B cell (primary cell): ENCODE results near the gene MRPS25.

Experiments used
- EZH2 ChIP-seq: IDR thresholded peaks from 2 replicates; pipeline ENCODE4 v1.6.1; 2012; ENCODE audit warnings: borderline replicate concordance, low read depth, mild to moderate bottlenecking, moderate library complexity, low read length; ENCODE audit not compliant: insufficient read depth, poor library complexity, severe bottlenecking
- TF ChIP-seq, protein P1 (sequence below): fragments of 200-600 bp; IDR thresholded peaks from one replicate; pipeline ENCODE4 v1.8.0; 2022; ENCODE audit warnings: antibody characterized with exemption, mild to moderate bottlenecking

DNA sequence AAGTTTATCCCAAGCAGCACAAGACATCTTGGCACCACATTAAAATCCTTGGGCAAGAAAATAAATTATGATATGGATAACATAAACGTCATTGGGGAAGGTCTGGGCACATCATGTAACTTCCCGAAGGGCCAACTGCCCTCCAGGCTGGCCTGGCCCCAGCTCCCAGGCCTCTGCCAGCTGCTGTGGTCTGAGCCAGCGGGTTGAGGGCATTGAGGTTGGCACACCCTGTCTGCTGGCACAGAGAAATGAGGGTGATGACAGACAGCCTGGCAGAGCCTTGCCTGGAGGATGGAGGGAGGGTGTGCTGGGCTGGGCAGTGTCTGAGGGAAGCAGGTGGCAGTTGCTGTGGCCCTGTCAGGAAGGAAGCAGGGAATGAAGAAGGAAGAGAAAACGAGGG is 37.1 kb upstream of the MRPS25 start:
- TF ChIP-seq, protein P1, sequence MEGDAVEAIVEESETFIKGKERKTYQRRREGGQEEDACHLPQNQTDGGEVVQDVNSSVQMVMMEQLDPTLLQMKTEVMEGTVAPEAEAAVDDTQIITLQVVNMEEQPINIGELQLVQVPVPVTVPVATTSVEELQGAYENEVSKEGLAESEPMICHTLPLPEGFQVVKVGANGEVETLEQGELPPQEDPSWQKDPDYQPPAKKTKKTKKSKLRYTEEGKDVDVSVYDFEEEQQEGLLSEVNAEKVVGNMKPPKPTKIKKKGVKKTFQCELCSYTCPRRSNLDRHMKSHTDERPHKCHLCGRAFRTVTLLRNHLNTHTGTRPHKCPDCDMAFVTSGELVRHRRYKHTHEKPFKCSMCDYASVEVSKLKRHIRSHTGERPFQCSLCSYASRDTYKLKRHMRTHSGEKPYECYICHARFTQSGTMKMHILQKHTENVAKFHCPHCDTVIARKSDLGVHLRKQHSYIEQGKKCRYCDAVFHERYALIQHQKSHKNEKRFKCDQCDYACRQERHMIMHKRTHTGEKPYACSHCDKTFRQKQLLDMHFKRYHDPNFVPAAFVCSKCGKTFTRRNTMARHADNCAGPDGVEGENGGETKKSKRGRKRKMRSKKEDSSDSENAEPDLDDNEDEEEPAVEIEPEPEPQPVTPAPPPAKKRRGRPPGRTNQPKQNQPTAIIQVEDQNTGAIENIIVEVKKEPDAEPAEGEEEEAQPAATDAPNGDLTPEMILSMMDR = no peak
- TF ChIP-seq EZH2 = no peak
